ENCODE data around the gene PRKCA. TPM values are rescaled to one million over a fixed set of nuclear protein-coding genes. Genes with fewer than 3 reads are reported as not detected.

Gene PRKCA
- total and polyA plus RNA-seq, 2 donors from 2014 or later: 8.0 to 50.8 TPM

DNA sequence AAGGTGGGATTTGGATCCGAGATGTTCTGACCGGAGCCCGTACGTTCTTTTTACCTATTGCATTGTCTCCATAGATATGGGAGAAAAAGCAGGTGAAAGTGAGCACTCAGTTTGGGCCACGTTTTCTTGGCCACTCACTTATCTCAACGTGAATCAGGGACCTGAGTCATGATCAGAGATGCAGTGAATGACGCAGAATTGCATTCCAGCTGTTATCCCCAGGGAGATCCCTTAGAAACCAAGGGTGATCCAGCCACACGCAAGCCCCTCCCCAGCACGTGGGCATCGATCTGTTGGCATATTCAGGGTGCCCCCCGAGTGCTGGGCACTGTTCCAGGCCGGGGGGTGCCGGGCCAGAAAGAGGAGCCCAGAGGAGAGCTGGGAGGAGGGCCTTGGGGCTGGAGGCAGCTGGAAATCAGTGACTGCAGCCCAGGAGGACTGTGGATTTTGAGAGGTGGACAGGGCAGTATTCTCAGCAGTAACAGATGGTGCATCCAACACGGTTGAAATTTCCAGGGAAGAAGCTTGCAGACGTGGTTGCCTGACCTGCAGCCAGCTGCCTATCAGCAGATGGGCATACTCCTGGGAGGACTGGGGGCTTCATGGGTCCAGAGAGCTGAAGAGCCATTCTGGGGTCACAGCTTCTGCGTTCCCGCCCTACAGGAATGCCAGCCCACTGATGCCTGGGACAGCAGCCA is 445.3 kb downstream of the PRKCA start:
- intact Hi-C loops (cut with DNase I): no loop called here
- H3K9me3 ChIP-seq (ENCODE audit: control insufficient read depth in 2 of 3, insufficient read depth in 1 of 3, low read length in 3 of 3): no peaks in the 10 kb centered on the region
- H3K27me3 ChIP-seq (ENCODE audit: control insufficient read depth, insufficient read depth, low read length): no peaks in the 10 kb centered on the region
- H3K36me3 ChIP-seq (ENCODE audit: control insufficient read depth in 2 of 3, insufficient read depth in 3 of 3, low read length in 3 of 3): peaks cover 0 to 6% (median 3%) of the 10 kb centered on the region in 3 donors
- FAIRE-seq (no peak), DNase-seq (no peak)
- TF ChIP-seq, protein P1, sequence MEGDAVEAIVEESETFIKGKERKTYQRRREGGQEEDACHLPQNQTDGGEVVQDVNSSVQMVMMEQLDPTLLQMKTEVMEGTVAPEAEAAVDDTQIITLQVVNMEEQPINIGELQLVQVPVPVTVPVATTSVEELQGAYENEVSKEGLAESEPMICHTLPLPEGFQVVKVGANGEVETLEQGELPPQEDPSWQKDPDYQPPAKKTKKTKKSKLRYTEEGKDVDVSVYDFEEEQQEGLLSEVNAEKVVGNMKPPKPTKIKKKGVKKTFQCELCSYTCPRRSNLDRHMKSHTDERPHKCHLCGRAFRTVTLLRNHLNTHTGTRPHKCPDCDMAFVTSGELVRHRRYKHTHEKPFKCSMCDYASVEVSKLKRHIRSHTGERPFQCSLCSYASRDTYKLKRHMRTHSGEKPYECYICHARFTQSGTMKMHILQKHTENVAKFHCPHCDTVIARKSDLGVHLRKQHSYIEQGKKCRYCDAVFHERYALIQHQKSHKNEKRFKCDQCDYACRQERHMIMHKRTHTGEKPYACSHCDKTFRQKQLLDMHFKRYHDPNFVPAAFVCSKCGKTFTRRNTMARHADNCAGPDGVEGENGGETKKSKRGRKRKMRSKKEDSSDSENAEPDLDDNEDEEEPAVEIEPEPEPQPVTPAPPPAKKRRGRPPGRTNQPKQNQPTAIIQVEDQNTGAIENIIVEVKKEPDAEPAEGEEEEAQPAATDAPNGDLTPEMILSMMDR (IDR thresholded peaks at IDR 0.05; ENCODE audit: borderline replicate concordance, extremely low read depth, insufficient read depth): no peak
- no peak overlapping the region for H3K27ac ChIP-seq (ENCODE audit: low read depth in 2 of 2, low read length in 2 of 2)
- H3K9ac ChIP-seq (ENCODE audit: low read length in 3 of 3): no peak overlapping the region
- no peaks in the 10 kb centered on the region for H3K4me1 ChIP-seq (ENCODE audit: control insufficient read depth in 2 of 3, insufficient read depth in 2 of 3, low read depth in 1 of 3, low read length in 3 of 3)
- H3K4me3 ChIP-seq (ENCODE audit: low read length in 3 of 3): no peak overlapping the region

DNA sequence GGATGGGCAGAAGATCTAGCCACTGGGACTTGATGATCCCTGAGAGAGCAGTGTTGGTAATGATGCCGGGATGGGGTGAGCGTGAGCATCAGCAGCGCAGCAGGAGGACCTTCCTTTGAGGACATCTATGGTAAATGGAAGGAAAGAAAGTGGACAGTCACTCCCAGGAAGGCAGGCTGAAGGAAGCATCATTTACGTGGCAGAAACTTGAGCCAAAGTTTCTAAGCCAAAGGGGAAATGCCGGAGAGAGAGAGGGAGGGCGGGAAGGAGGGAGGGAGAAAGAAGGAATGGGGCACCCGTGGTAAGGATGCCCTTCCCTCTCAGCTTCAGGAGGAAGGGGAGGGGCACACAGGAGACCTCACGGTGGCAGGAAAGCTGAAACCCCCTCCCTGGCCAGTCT is 446.2 kb downstream of the PRKCA start:
- DNase-seq (no peak), FAIRE-seq (no peak)
- intact Hi-C loops (cut with DNase I): no loop called here
- TF ChIP-seq, protein P1 (IDR thresholded peaks at IDR 0.05; ENCODE audit: borderline replicate concordance, extremely low read depth, insufficient read depth): no peak
- H3K9me3 ChIP-seq (ENCODE audit: control insufficient read depth in 2 of 3, insufficient read depth in 1 of 3, low read length in 3 of 3): no peaks in the 10 kb centered on the region
- peaks cover 0 to under 1% (median 0%) of the 10 kb centered on the region in 3 donors for H3K36me3 ChIP-seq (ENCODE audit: control insufficient read depth in 2 of 3, insufficient read depth in 3 of 3, low read length in 3 of 3)
- H3K4me3 ChIP-seq (ENCODE audit: low read length in 3 of 3): no peak overlapping the region
- no peaks in the 10 kb centered on the region for H3K4me1 ChIP-seq (ENCODE audit: control insufficient read depth in 2 of 3, insufficient read depth in 2 of 3, low read depth in 1 of 3, low read length in 3 of 3)
- no peak overlapping the region for H3K9ac ChIP-seq (ENCODE audit: low read length in 3 of 3)
- H3K27ac ChIP-seq (ENCODE audit: low read depth in 2 of 2, low read length in 2 of 2): no peak overlapping the region
- no peaks in the 10 kb centered on the region for H3K27me3 ChIP-seq (ENCODE audit: control insufficient read depth, insufficient read depth, low read length)

DNA sequence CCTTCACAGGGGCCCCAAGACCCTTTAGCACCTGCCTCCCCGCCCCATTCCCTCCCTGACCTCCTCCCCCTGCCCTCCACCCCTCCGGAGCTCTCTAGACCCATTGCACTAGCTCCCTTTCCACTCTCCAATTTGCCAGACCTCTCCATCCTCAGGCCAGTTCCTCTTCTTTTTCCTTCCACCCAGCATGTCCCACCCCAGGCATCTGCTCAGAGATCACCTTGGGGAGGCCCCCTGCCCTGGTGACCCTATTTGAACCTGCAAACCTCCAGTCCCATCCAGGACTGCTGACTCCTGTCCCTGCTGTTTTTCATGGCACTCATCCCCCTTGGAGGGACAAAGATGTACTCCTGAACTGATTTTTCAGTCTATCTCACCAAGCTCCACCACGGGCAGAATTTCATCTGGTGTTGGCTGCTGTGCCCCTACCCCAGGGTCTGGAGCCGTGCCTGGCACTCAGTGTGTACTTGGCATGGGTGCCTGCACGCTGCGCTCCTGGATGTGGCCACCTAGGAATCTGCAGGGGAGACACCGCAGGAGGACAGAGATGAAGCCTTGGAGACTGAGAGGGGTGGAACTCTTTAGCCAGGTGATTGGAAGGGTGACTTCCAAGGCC is 446.9 kb downstream of the PRKCA start:
- Histone ChIP-seq H3K9me3 (ENCODE audit: control insufficient read depth in 2 of 3, insufficient read depth in 1 of 3, low read length in 3 of 3) (no peaks in the 10 kb centered on the region), H3K9ac (ENCODE audit: low read length in 3 of 3) (no peak overlapping the region), H3K27ac (ENCODE audit: low read depth in 2 of 2, low read length in 2 of 2) (no peak overlapping the region), H3K4me3 (ENCODE audit: low read length in 3 of 3) (no peak overlapping the region), H3K27me3 (ENCODE audit: control insufficient read depth, insufficient read depth, low read length) (no peaks in the 10 kb centered on the region), H3K36me3 (ENCODE audit: control insufficient read depth in 2 of 3, insufficient read depth in 3 of 3, low read length in 3 of 3) (no peaks in the 10 kb centered on the region), H3K4me1 (ENCODE audit: control insufficient read depth in 2 of 3, insufficient read depth in 2 of 3, low read depth in 1 of 3, low read length in 3 of 3) (no peaks in the 10 kb centered on the region)
- intact Hi-C loops (cut with DNase I): no loop called here
- FAIRE-seq (no peak), DNase-seq (no peak)
- TF ChIP-seq, protein P1 (IDR thresholded peaks at IDR 0.05; ENCODE audit: borderline replicate concordance, extremely low read depth, insufficient read depth): no peak
